IMR-90 (cell line): ENCODE results near the gene LUZP2.

Source experiments
- CHD1 ChIP-seq: IDR thresholded peaks from 2 replicates; pipeline ENCODE4 v1.6.1; 2012; ENCODE audit warnings: low read depth, low read length, improper control_type of control experiment
- POLR2A ChIP-seq: IDR thresholded peaks from 2 replicates; pipeline ENCODE4 v1.6.1; 2012; ENCODE audit warnings: mild to moderate bottlenecking, low read depth, low read length
- RFX5 ChIP-seq: IDR thresholded peaks from 2 replicates; pipeline ENCODE4 v1.8.0; 2012; ENCODE audit warnings: low read depth, mild to moderate bottlenecking, low read length, moderate library complexity
- SMC3 ChIP-seq: fragments of 150-350 bp; IDR thresholded peaks from 2 replicates; pipeline ENCODE4 v1.6.1; 2016; ENCODE audit warnings: low read depth, mild to moderate bottlenecking, antibody characterized with exemption, low read length, moderate library complexity
- TF ChIP-seq, protein P1 (sequence below): conservative IDR thresholded peaks from 2 replicates; pipeline ENCODE4 v1.5.1; 2012; ENCODE audit warnings: mild to moderate bottlenecking, low read depth, low read length, improper control_type of control experiment

DNA sequence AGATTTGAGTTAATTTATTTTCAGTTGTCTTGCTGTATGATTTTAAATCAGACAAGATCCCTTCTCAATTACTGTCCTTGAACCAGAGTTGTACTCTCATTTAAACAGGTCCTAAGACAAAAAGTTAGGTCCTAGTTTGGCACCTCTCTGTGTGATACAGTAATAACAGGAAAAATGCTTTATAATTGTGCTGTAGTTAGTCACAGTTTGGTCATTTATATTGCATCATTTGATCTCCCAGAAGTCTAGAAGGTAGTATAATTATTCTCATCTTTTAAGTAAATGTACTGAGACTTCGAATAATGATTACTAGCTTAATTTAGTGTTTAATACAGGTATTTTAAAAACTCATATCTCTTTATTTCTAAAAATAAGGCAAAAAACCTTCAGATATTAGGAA lies 18.1 kb upstream of the LUZP2 start:
- TF ChIP-seq, protein P1, sequence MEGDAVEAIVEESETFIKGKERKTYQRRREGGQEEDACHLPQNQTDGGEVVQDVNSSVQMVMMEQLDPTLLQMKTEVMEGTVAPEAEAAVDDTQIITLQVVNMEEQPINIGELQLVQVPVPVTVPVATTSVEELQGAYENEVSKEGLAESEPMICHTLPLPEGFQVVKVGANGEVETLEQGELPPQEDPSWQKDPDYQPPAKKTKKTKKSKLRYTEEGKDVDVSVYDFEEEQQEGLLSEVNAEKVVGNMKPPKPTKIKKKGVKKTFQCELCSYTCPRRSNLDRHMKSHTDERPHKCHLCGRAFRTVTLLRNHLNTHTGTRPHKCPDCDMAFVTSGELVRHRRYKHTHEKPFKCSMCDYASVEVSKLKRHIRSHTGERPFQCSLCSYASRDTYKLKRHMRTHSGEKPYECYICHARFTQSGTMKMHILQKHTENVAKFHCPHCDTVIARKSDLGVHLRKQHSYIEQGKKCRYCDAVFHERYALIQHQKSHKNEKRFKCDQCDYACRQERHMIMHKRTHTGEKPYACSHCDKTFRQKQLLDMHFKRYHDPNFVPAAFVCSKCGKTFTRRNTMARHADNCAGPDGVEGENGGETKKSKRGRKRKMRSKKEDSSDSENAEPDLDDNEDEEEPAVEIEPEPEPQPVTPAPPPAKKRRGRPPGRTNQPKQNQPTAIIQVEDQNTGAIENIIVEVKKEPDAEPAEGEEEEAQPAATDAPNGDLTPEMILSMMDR, result no peak
- TF ChIP-seq POLR2A (no peak), CHD1 (no peak), RFX5 (no peak), SMC3 (no peak)
